Left lung (tissue), 10 donors: ENCODE data around the gene PRICKLE1. TPM values are rescaled to one million over a fixed set of nuclear protein-coding genes. Genes with fewer than 3 reads are reported as not detected.

Experiments
- ATAC-seq: fragments of 200-7000 bp; cut with Tn5 transposase; one replicate; pipeline ENCODE4 v1.9.1; 2020; ENCODE audit warnings: moderate library complexity
- DNase-seq, 4 donors: peaks; one replicate each; pipeline ENCODE4 v3.0.0-alpha.2; 2013 to 2020
- H3K27ac ChIP-seq, 2 donors: fragments of 200-600 bp; sonication (generic) in 1 of 2; one replicate each; pipeline versions ENCODE4 v1.5.0 to v1.8.0; 2020 to 2021
- H3K27me3 ChIP-seq, 2 donors: fragments of 200-600 bp; sonication (generic) in 1 of 2; one replicate each; pipeline versions ENCODE4 v1.5.0 to v1.8.0; 2020 to 2021
- H3K36me3 ChIP-seq, 2 donors: fragments of 200-600 bp; sonication (generic) in 1 of 2; one replicate each; pipeline versions ENCODE4 v1.5.0 to v1.8.0; 2020 to 2021
- H3K4me1 ChIP-seq, 2 donors: fragments of 200-600 bp; one replicate each; pipeline ENCODE4 v1.8.0; 2021
- H3K4me3 ChIP-seq, 2 donors: fragments of 200-600 bp; sonication (generic) in 1 of 2; one replicate each; pipeline versions ENCODE4 v1.5.0 to v1.8.0; 2020 to 2021; ENCODE audit warnings: mild to moderate bottlenecking in 1 of 2
- H3K9me3 ChIP-seq, 2 donors: fragments of 200-600 bp; sonication (generic) in 1 of 2; one replicate each; pipeline versions ENCODE4 v1.5.0 to v1.8.0; 2020 to 2021
- intact Hi-C, 2 donors: fragments of 100-400 bp; cut with DNase I; formaldehyde crosslinking; loops; one replicate each; pipeline versions ENCODE4 v1.11.2 to v1.14.2; 2022
- polyA plus RNA-seq, 6 donors: library from polyadenylated mRNA; unstranded; fragments of 120-200 nt; gene quantifications; one replicate each; pipeline ENCODE4 v1.2.1, GENCODE V29; 2013; ENCODE audit not compliant: insufficient read length in 6 of 6
- total RNA-seq, 2 donors: library from RNA; stranded (reverse); fragmentation: NEBNext Ultra II Directional; extraction: Animal tissue kit (Norgen Biotek cat#: 25700); gene quantifications; one replicate each; pipeline ENCODE4 v1.2.1, GENCODE V29; 2021
- TF ChIP-seq, protein P1 (sequence below), 2 donors: fragments of 200-600 bp; sonication (generic) in 1 of 2; IDR thresholded peaks; one replicate each; pipeline versions ENCODE4 v1.5.0 to v1.8.0; 2021; ENCODE audit warnings: antibody characterized with exemption in 2 of 2
- donor health status: DM: no; HTN: yes; CAD: no.
- donor health status: DM: no; HTN: no; CAD: no.

The PRICKLE1 gene
- total and polyA plus RNA-seq, 8 donors: 17.4 to 62.8 (median 49.1) TPM

GRCh38 chr12:42492267-42492666 lies 97.3 kb downstream of the PRICKLE1 start:
- DNase-seq (no peak), ATAC-seq (no peak)
- Histone ChIP-seq H3K4me3 (no peak overlapping the region), H3K36me3 (no peaks in the 10 kb centered on the region), H3K27ac (no peak overlapping the region), H3K4me1 (no peaks in the 10 kb centered on the region), H3K27me3 (no peaks in the 10 kb centered on the region), H3K9me3 (no peaks in the 10 kb centered on the region)
- TF ChIP-seq, protein P1, sequence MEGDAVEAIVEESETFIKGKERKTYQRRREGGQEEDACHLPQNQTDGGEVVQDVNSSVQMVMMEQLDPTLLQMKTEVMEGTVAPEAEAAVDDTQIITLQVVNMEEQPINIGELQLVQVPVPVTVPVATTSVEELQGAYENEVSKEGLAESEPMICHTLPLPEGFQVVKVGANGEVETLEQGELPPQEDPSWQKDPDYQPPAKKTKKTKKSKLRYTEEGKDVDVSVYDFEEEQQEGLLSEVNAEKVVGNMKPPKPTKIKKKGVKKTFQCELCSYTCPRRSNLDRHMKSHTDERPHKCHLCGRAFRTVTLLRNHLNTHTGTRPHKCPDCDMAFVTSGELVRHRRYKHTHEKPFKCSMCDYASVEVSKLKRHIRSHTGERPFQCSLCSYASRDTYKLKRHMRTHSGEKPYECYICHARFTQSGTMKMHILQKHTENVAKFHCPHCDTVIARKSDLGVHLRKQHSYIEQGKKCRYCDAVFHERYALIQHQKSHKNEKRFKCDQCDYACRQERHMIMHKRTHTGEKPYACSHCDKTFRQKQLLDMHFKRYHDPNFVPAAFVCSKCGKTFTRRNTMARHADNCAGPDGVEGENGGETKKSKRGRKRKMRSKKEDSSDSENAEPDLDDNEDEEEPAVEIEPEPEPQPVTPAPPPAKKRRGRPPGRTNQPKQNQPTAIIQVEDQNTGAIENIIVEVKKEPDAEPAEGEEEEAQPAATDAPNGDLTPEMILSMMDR (IDR thresholded peaks at IDR 0.05): no peak
- intact Hi-C loops: no loop called here

- Histone ChIP-seq H3K36me3 (no peaks in the 10 kb centered on the region), H3K27ac (no peak overlapping the region), H3K27me3 (peaks cover 0 to 8% of the 10 kb centered on the region in 2 donors), H3K9me3 (no peaks in the 10 kb centered on the region), H3K4me3 (no peak overlapping the region), H3K4me1 (peaks cover 0 to under 1% of the 10 kb centered on the region in 2 donors)
- no peak for ATAC-seq
- intact Hi-C loops: no loop called here
- DNase-seq: no peak
- TF ChIP-seq, protein P1 (IDR thresholded peaks at IDR 0.05): no peak
Measured at GRCh38 chr12:42490261-42490842, 99.2 kb downstream of the PRICKLE1 start.

DNA sequence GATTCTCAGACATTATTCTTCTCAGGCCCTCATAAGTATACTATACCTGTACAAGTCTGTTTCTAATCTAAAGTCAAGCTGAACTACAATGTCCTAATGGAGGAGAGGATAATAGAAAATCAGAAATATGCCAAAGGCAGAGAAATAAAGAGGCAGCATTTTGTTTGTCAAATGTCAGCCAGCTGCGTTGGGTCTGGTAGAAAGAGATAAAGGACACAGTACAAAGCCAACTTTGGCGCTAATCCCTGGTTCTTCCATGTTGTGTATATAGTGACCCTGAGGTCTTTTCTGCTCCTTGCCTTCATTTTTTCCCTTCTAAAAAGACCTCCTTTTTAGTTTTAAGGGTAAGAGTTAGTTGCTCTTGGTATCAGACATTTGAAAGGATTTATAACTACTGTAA lies 103.1 kb downstream of the PRICKLE1 start:
- Histone ChIP-seq H3K27ac (no peak overlapping the region), H3K36me3 (no peaks in the 10 kb centered on the region), H3K4me1 (peaks cover 4 to 24% of the 10 kb centered on the region in 2 donors), H3K9me3 (no peaks in the 10 kb centered on the region), H3K27me3 (peaks cover 0 to 46% of the 10 kb centered on the region in 2 donors), H3K4me3 (no peak overlapping the region)
- TF ChIP-seq, protein P1 (IDR thresholded peaks at IDR 0.05): no peak
- intact Hi-C loops: loop anchor here in 1 of 2 donors (5.0 kb wide), 1 partner anchor 81 kb away; no protein-coding TSS in a partner anchor
- no peak for ATAC-seq
- no peak for DNase-seq

- no peak for ATAC-seq
- no peak overlapping the region for H3K27ac ChIP-seq
- intact Hi-C loops: loop anchor here in 1 of 2 donors (5.0 kb wide), 1 partner anchor 81 kb away; no protein-coding TSS in a partner anchor
Measured at GRCh38 chr12:42485823-42486222, 103.7 kb downstream of the PRICKLE1 start.

GRCh38 chr12:42484996-42485395 lies 104.5 kb downstream of the PRICKLE1 start:
- Histone ChIP-seq H3K4me3 (no peak overlapping the region), H3K27me3 (peaks cover 0 to 46% of the 10 kb centered on the region in 2 donors), H3K9me3 (no peaks in the 10 kb centered on the region), H3K4me1 (peaks cover 16 to 29% of the 10 kb centered on the region in 2 donors), H3K36me3 (no peaks in the 10 kb centered on the region), H3K27ac (no peak overlapping the region)
- intact Hi-C loops: loop anchor here in 1 of 2 donors (5.0 kb wide), 1 partner anchor 82 kb away; no protein-coding TSS in a partner anchor
- DNase-seq (no peak), ATAC-seq (no peak)
- TF ChIP-seq, protein P1 (IDR thresholded peaks at IDR 0.05): no peak

More at GRCh38 chr12:42485823-42486222, 103.7 kb downstream of the PRICKLE1 start:
- TF ChIP-seq, protein P1 (IDR thresholded peaks at IDR 0.05): no peak
- Histone ChIP-seq H3K4me3 (no peak overlapping the region), H3K4me1 (peaks cover 10 to 29% of the 10 kb centered on the region in 2 donors), H3K9me3 (no peaks in the 10 kb centered on the region), H3K27me3 (peaks cover 0 to 46% of the 10 kb centered on the region in 2 donors), H3K36me3 (no peaks in the 10 kb centered on the region)
- no peak for DNase-seq
